GM18858 (cell line): Measurements from ENCODE around the gene PFKFB3.
"Not testable (repeated sequence)": the region's sequence is repeated elsewhere in the genome, so short reads cannot be mapped to it uniquely, and the experiment has no call there.

Experiments used
- ATAC-seq: cut with Tn5 transposase; IDR thresholded peaks from one replicate; pipeline ENCODE4 v1.9.1; 2021; ENCODE audit not compliant: unreplicated experiment

Gene PFKFB3

GRCh38 chr10:6202684-6203330 is at the start of gene PFKFB3:
Gene PFKFB3, plus strand, starts transcription at chr10:6202932. Its CDS starts 329 bp downstream, at chr10:6203261.
- peak; percentile 61 for ATAC-seq

DNA sequence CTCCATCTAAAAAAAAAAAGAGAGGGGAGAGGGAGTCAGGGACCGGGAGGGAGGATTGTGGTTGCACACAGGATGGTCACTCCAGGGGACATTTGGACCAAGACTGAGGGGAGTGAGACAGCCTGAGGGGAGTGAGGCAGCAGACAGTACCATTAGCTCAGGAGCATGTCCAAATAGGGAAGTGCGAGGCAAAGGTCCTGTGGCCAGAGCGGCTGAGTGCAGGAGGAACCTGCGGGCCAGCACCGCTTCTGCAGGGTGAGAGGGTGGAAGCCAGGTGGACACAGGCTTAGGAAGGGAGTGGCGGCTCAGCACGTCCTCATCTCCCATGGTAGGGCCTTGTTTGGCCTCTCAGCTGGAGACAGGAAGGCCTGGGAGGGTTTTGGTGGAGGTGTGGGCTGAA is 48.9 kb upstream of the PFKFB3 start:
- no peak for ATAC-seq

DNA sequence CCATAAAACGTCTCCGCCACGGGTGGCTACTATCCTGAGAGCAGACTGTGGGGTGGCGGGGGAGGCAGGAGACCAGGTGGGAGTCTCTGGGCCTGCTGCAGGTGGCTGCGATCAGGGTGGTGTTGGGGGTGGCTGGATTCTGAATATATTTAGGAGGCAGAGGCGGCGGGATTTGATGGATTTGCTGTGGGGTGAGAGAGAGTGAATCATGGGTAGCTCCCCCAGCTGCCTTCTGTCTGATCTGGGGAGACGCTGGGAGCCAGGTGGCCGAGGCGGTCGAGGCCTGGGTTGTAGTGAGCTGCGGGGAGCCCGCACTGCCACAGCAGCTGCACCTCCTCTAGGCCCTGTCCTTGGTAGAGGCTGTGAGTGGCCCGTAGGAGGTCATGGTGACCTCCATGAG is 48.2 kb upstream of the PFKFB3 start:
- no peak for ATAC-seq

GRCh38 chr10:6158276-6158675 is 44.5 kb upstream of the PFKFB3 start:
- no peak for ATAC-seq

GRCh38 chr10:6161921-6162320 is 40.8 kb upstream of the PFKFB3 start:
- ATAC-seq, result no peak

GRCh38 chr10:6162589-6163356 is 40.0 kb upstream of the PFKFB3 start:
- ATAC-seq, result no peak

GRCh38 chr10:6163364-6164270 is 39.1 kb upstream of the PFKFB3 start:
- ATAC-seq, result peak; percentile 77

GRCh38 chr10:6164271-6165095 is 38.2 kb upstream of the PFKFB3 start:
- ATAC-seq, result no peak

- no peak for ATAC-seq
Measured at GRCh38 chr10:6165221-6165725, 37.5 kb upstream of the PFKFB3 start.

DNA sequence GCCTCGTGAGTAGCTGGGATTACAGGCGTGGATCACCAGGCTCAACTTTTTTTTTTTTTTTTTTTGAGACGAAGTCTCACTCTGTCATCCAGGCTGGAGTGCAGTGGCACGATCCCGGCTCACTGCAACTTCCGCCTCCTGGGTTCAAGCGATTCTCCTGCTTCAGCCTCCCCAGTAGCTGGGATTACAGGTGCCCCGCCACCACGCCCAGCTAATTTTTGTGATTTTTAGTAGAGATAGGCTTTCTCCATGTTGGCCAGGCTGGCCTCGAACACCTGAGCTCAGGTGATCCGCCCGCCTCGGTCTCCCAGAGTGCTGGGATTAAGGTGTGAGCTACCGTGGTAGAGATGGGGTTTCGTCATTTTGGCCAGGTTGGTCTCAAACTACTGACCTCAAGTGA is 36.8 kb upstream of the PFKFB3 start:
- ATAC-seq, result not testable (repeated sequence)

DNA sequence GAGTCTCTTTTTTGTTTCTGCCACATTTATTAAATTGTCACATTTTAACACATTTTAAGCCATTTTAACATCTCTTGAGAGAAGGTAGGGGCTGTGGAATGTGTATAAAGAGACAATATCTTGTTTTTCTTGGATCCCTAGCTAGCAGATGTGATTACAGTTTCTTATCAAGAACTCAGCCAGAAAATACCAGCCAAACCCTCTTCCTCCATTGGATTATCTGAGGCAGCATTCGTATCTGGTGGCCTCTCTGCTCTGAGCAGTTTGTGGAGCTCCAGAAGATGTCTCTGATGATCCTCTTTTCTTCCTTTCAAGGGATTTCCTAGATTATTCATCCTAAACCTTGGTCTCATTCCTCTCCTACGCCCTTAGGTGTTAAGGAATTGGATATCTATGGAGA is 35.3 kb upstream of the PFKFB3 start:
- no peak for ATAC-seq

- ATAC-seq, result no peak
Measured at GRCh38 chr10:6168084-6168483, 34.6 kb upstream of the PFKFB3 start.

DNA sequence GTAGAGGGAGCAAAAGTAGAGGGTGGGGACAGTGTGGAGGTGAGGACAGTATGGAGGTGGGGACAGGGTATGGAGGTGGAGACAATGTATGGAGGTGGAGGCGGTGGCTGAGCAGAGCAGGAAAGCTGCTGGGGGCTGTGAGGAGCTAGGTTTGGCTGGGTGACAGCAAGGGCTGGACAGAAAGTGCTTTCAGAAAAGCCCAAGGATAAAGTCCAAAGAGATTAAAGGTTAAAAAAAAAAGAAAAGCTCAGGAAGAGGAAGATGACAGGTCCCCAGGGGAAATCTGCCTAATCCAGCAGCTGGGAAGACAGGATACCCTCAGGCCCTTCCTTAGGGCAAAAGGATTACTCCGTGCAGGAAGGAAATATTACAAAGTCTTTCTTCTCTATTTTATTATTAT is 32.1 kb upstream of the PFKFB3 start:
- ATAC-seq, result no peak

GRCh38 chr10:6171881-6172695 is 30.6 kb upstream of the PFKFB3 start:
- no peak for ATAC-seq

DNA sequence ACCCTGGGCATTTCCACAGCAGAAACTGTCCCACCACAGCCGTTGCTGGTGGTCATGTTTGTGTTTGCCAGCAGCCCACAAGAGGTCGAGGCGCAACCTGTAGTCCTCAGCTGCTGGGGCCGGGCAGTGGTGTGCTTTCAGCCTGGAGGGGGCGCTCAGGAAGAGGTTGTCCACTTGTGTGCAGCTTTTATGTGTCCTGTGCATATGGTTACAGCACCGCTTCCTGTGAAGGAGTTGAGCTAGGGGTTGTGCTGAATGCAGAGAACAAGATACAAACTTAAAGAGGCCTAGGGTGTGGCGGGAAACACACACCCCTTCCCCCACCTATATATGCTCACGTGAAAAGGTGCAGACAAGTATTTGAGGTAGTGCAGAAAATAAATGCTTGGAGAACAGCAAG is 29.5 kb upstream of the PFKFB3 start:
- no peak for ATAC-seq

DNA sequence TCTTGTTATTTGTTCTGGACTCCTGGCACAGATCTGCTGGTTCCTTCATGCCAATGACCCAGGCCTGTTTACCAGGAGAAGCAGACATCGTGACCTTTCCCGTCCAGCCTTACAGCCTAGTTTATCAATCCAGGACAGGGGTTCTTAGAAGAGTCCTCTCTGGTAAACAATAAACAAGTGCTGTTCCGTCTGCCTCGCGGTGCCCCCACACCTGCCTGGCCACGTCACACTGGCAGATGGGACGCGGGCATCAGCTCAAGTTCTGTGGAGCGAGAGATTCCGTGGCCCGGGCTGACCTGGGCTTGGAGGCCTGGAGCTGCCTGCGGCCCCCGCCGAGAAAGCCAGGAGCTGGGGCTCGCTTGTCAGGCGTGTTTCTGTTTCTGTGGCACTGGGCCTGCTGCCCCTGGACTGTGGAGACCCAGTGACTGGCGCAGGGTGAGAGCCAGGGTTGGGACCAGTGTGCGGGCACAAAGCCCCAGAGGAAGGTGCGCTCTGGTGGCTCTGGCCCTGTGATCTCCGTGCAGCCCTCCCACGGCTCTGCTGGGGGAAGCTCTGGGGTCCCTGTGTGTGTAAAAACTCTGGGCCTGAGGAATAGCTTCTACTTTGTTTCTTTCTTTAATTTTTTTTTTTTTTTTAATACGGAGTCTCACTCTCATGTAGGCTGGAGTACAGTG is 28.4 kb upstream of the PFKFB3 start:
- no peak for ATAC-seq

DNA sequence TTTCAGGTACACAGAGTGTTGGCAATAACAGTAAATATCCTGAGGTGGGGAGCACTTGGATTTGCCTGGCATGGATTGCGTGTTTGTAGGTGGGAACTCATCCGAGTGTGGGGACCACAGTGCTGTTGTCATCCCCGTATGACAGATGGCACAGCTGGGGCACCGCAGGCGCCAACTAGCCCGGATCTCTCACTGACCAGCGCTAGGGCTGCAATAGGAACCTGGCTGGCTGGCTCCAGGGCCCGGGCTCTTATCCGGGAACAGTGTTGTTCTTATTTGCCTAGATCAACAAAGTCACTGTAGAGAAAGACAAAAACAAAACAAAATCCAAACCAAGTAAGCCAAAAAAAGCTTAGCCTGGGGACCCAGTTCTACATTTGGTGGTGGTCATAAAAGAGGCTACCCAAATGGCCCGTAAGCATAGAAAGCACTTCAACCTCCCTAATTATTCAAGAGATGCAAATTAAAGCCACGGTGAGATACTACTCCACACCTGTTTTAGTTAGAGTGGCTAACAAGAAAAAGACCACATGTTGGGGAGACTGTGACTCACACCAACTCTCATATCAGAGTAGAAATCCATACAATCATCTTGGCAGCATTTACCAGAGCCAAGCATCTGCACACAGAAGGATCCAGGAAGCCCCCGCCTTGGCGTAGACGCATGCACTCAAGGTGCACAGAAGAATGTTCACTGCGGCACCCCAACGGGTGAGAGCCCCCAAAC is 27.2 kb upstream of the PFKFB3 start:
- ATAC-seq, result no peak

- ATAC-seq, result no peak
Measured at GRCh38 chr10:6176691-6177231, 26.0 kb upstream of the PFKFB3 start.
